HFF-Myc (cell line): ENCODE data around the gene SAMD4A.

ENCODE experiments used
- DNase-seq: peaks from one replicate; pipeline ENCODE4 v3.0.0-alpha.2; 2011; ENCODE audit warnings: low read depth; ENCODE audit errors: extremely low read depth
- H3K4me3 ChIP-seq: replicated peaks from 2 replicates; pipeline ENCODE4 v1.5.1; 2011; ENCODE audit warnings: low read depth, mild to moderate bottlenecking, control low read depth, low read length
- CTCF ChIP-seq: IDR thresholded peaks from 2 replicates; pipeline ENCODE4 v1.5.1; 2012; ENCODE audit warnings: mild to moderate bottlenecking, low read depth, low read length, control low read depth; ENCODE audit errors: missing control alignments

The SAMD4A gene

GRCh38 chr14:54693761-54694160 is 126.8 kb downstream of the SAMD4A start:
- DNase-seq: no peak
- no peak for TF ChIP-seq CTCF
- no peak overlapping the region for H3K4me3 ChIP-seq

GRCh38 chr14:54695196-54695595 is 128.3 kb downstream of the SAMD4A start:
- H3K4me3 ChIP-seq: no peak overlapping the region
- no peak for TF ChIP-seq CTCF
- no peak for DNase-seq

- no peak overlapping the region for H3K4me3 ChIP-seq
- no peak for TF ChIP-seq CTCF
- DNase-seq: no peak
Measured at GRCh38 chr14:54697001-54697400, 130.1 kb downstream of the SAMD4A start.

GRCh38 chr14:54697803-54698202 is 130.9 kb downstream of the SAMD4A start:
- no peak overlapping the region for H3K4me3 ChIP-seq
- DNase-seq: no peak
- no peak for TF ChIP-seq CTCF

- H3K4me3 ChIP-seq: no peak overlapping the region
- DNase-seq: no peak
- TF ChIP-seq CTCF: no peak
Measured at GRCh38 chr14:54698501-54698900, 131.6 kb downstream of the SAMD4A start.

GRCh38 chr14:54698966-54699530 is 132.1 kb downstream of the SAMD4A start:
- H3K4me3 ChIP-seq: no peak overlapping the region
- no peak for TF ChIP-seq CTCF
- DNase-seq: no peak

GRCh38 chr14:54699735-54700134 is 132.8 kb downstream of the SAMD4A start:
- no peak overlapping the region for H3K4me3 ChIP-seq
- TF ChIP-seq CTCF: no peak
- DNase-seq: no peak
